ENCODE measurements around the gene LAD1.

DNA sequence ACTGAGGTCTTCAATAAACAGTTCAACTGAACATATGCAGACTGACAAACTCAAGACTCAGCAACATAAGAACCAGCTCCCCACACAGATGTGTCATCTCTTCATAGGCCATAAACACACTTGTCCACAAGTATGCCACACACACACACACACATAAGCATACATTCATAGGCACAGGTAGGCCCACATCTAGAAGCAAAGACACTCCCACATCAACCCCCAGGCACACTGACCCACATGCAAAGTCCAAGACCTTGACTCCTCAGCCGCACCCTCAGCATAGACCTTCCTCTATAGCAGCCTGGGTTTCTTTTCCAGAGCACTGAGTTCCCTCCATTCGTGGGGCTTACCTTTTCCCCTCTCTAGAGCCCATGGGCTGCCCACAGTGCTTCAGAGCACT, 1.4 kb downstream of the LAD1 start:
- TF ChIP-seq SP1 (IDR thresholded peaks at IDR 0.05): no peak
- no peak for TF ChIP-seq HDGF (IDR thresholded peaks at IDR 0.05; ENCODE audit: borderline replicate concordance)
- TF ChIP-seq FOXA1 (IDR thresholded peaks at IDR 0.05): no peak
- TF ChIP-seq SUZ12 (IDR thresholded peaks at IDR 0.05): no peak

Data from HEK293T (cell line).